Neural cell (in vitro differentiated cells): ENCODE results near the gene PTPRS. TPM values are rescaled to one million over a fixed set of nuclear protein-coding genes. Genes with fewer than 3 reads are reported as not detected.

ENCODE experiments used
- H2AFZ ChIP-seq: fragments of 200-600, 300-800 bp; sonication (generic), shearing (Covaris generic); 2 replicates; pipeline ENCODE4 v1.6.0; 2014; ENCODE audit warnings: low read depth, mild to moderate bottlenecking, antibody characterized with exemption, low read length, moderate library complexity
- H3F3A ChIP-seq: fragments of 200-600 bp; shearing (Covaris generic); 2 replicates; pipeline ENCODE4 v1.6.1; 2016; ENCODE audit warnings: mild to moderate bottlenecking, moderate library complexity, mixed read lengths, antibody characterized with exemption, low read length; ENCODE audit not compliant: insufficient read depth, poor library complexity, severe bottlenecking
- H3K27ac ChIP-seq: fragments of 200-600, 300-800 bp; sonication (generic), shearing (Covaris generic); 2 replicates; pipeline ENCODE4 v1.5.1; 2014; ENCODE audit warnings: mild to moderate bottlenecking, low read length, moderate library complexity
- H3K27me3 ChIP-seq: fragments of 300-800, 200-600 bp; sonication (generic), shearing (Covaris generic); 2 replicates; pipeline ENCODE4 v1.6.0; 2014; ENCODE audit warnings: mild to moderate bottlenecking, low read depth, low read length, moderate library complexity; ENCODE audit not compliant: insufficient read depth
- H3K36me3 ChIP-seq: fragments of 300-800, 200-600 bp; sonication (generic), shearing (Covaris generic); 2 replicates; pipeline ENCODE4 v1.5.1; 2014; ENCODE audit warnings: mild to moderate bottlenecking, antibody characterized with exemption, low read length, moderate library complexity; ENCODE audit not compliant: insufficient read depth
- H3K4me2 ChIP-seq: fragments of 300-800, 200-600 bp; sonication (generic), shearing (Covaris generic); 2 replicates; pipeline ENCODE4 v1.6.0; 2014; ENCODE audit warnings: mild to moderate bottlenecking, low read length
- H3K4me3 ChIP-seq: fragments of 300-800, 200-600 bp; sonication (generic), shearing (Covaris generic); 2 replicates; pipeline ENCODE4 v1.5.1; 2014; ENCODE audit warnings: mild to moderate bottlenecking, low read length, moderate library complexity
- H3K79me2 ChIP-seq: fragments of 200-600 bp; shearing (Covaris generic); replicated peaks from 2 replicates; pipeline ENCODE4 v1.6.0; 2014; ENCODE audit warnings: mild to moderate bottlenecking, low read length, moderate library complexity; ENCODE audit not compliant: insufficient read depth
- H3K9ac ChIP-seq: fragments of 300-800, 200-600 bp; sonication (generic), shearing (Covaris generic); 2 replicates; pipeline ENCODE4 v1.6.1; 2016; ENCODE audit warnings: mild to moderate bottlenecking, low read length, mixed read lengths
- H3K9me2 ChIP-seq: fragments of 200-600 bp; shearing (Covaris generic); 2 replicates; pipeline ENCODE4 v1.6.1; 2016; ENCODE audit warnings: mild to moderate bottlenecking, low read length, mixed read lengths; ENCODE audit not compliant: insufficient read depth
- H3K9me3 ChIP-seq: fragments of 200-600, 300-800 bp; sonication (generic), shearing (Covaris generic); 2 replicates; pipeline ENCODE4 v1.6.1; 2016; ENCODE audit warnings: mild to moderate bottlenecking, mixed run types, low read length, moderate library complexity, mixed read lengths
- H4K20me1 ChIP-seq: fragments of 200-600 bp; shearing (Covaris generic); 2 replicates; pipeline ENCODE4 v1.6.1; 2016; ENCODE audit warnings: mild to moderate bottlenecking, mixed run types; ENCODE audit not compliant: insufficient read depth
- EP300 ChIP-seq: fragments of 450-650 bp; conservative IDR thresholded peaks from 2 replicates; pipeline ENCODE4 v1.6.1; 2014; ENCODE audit warnings: antibody characterized with exemption, mild to moderate bottlenecking, moderate library complexity; ENCODE audit not compliant: poor library complexity, severe bottlenecking
- EZH2 ChIP-seq: fragments of 200-600, 300-800 bp; shearing (Covaris generic), sonication (generic); IDR thresholded peaks from 2 replicates; pipeline ENCODE4 v1.6.1; 2014; ENCODE audit warnings: antibody characterized with exemption, low read length, borderline replicate concordance, mild to moderate bottlenecking; ENCODE audit not compliant: insufficient read depth, poor library complexity, severe bottlenecking
- MXI1 ChIP-seq: fragments of 450-650 bp; conservative IDR thresholded peaks from 2 replicates; pipeline ENCODE4 v1.6.1; 2014; ENCODE audit warnings: antibody characterized with exemption, mild to moderate bottlenecking; ENCODE audit not compliant: poor library complexity, severe bottlenecking
- POLR2AphosphoS5 ChIP-seq: IDR thresholded peaks from 2 replicates; pipeline ENCODE4 v1.6.1; 2012
- RAD21 ChIP-seq: fragments of 450-650 bp; conservative IDR thresholded peaks from 2 replicates; pipeline ENCODE4 v1.6.1; 2014; ENCODE audit warnings: antibody characterized with exemption, mild to moderate bottlenecking, moderate library complexity
- REST ChIP-seq: IDR thresholded peaks from 2 replicates; pipeline ENCODE4 v1.6.1; 2012; ENCODE audit warnings: borderline replicate concordance
- SMC3 ChIP-seq: fragments of 450-650 bp; conservative IDR thresholded peaks from 2 replicates; pipeline ENCODE4 v1.6.1; 2014; ENCODE audit warnings: antibody characterized with exemption, mild to moderate bottlenecking, moderate library complexity; ENCODE audit not compliant: poor library complexity
- TAF1 ChIP-seq: IDR thresholded peaks from 2 replicates; pipeline ENCODE4 v1.6.1; 2012; ENCODE audit warnings: low read depth
- polyA plus RNA-seq: library from polyadenylated mRNA; depleted of rRNA; stranded (reverse); fragments of >200 nt; gene quantifications from 2 replicates; pipeline ENCODE4 v1.2.3, GENCODE V29; 2014
- TF ChIP-seq, protein P1 (sequence below): fragments of 450-650 bp; IDR thresholded peaks from 2 replicates; pipeline ENCODE4 v1.5.1; 2014; ENCODE audit warnings: antibody characterized with exemption, mild to moderate bottlenecking, moderate library complexity; ENCODE audit not compliant: poor library complexity, severe bottlenecking

PTPRS gene
- polyA plus RNA-seq, 1 donor from 2014 or later: 121 TPM

- Histone ChIP-seq H3K36me3 (no peaks in the 10 kb centered on the region), H4K20me1 (no peaks in the 10 kb centered on the region), H3K9ac (no peak overlapping the region), H3K4me3 (no peak overlapping the region), H3K27me3 (no peaks in the 10 kb centered on the region), H3K9me2 (no peaks in the 10 kb centered on the region), H2AFZ (no peak overlapping the region), H3K27ac (no peak overlapping the region), H3K4me2 (no peak overlapping the region), H3K79me2 (no peaks in the 10 kb centered on the region), H3K9me3 (no peaks in the 10 kb centered on the region), H3F3A (no peaks in the 10 kb centered on the region)
- TF ChIP-seq REST (no peak), MXI1 (no peak), POLR2AphosphoS5 (no peak), EP300 (no peak), EZH2 (no peak), SMC3 (no peak), RAD21 (no peak), TAF1 (no peak)
- TF ChIP-seq, protein P1, sequence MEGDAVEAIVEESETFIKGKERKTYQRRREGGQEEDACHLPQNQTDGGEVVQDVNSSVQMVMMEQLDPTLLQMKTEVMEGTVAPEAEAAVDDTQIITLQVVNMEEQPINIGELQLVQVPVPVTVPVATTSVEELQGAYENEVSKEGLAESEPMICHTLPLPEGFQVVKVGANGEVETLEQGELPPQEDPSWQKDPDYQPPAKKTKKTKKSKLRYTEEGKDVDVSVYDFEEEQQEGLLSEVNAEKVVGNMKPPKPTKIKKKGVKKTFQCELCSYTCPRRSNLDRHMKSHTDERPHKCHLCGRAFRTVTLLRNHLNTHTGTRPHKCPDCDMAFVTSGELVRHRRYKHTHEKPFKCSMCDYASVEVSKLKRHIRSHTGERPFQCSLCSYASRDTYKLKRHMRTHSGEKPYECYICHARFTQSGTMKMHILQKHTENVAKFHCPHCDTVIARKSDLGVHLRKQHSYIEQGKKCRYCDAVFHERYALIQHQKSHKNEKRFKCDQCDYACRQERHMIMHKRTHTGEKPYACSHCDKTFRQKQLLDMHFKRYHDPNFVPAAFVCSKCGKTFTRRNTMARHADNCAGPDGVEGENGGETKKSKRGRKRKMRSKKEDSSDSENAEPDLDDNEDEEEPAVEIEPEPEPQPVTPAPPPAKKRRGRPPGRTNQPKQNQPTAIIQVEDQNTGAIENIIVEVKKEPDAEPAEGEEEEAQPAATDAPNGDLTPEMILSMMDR: no peak
Observed at GRCh38 chr19:5351731-5352228, 11.2 kb upstream of the PTPRS start.

DNA sequence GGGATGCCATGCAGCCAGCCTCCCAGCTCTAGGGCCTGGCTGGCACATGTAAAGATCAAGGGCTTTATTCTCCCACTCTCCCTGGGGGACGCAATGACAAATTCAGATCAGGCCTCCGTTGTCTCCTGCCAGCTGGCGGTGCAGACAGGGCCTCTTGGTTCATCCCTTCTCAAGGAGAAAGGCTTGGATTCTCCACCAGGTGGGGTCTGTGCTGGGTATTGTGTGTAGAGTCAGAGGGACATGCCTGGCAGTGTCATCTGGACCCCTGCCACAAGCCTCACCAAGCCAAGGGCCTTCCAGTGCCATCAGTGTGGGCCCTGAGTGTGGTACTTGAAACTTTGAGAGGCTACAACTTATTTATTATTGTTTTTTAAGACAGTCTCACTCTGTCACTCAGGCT, 8.4 kb upstream of the PTPRS start:
- Histone ChIP-seq H3K79me2 (no peaks in the 10 kb centered on the region), H4K20me1 (no peaks in the 10 kb centered on the region), H3K9ac (no peak overlapping the region), H3K27me3 (no peaks in the 10 kb centered on the region), H2AFZ (no peak overlapping the region), H3K4me3 (no peak overlapping the region), H3K36me3 (no peaks in the 10 kb centered on the region), H3K9me2 (no peaks in the 10 kb centered on the region), H3K9me3 (no peaks in the 10 kb centered on the region), H3K4me2 (no peak overlapping the region), H3K27ac (no peak overlapping the region), H3F3A (no peaks in the 10 kb centered on the region)
- TF ChIP-seq RAD21 (peak; percentile 14), POLR2AphosphoS5 (no peak)
